Measurements from ENCODE around the gene CHRM5. TPM values are rescaled to one million over a fixed set of nuclear protein-coding genes. Genes with fewer than 3 reads are reported as not detected.

CHRM5 gene
- total RNA-seq, 1 experiment from 2014 or later, result not detected

GRCh38 chr15:34011481-34011880, 43.2 kb downstream of the CHRM5 start:
- H3K27ac ChIP-seq (ENCODE audit: low read length), result no peak overlapping the region
- no peaks in the 10 kb centered on the region for H3K36me3 ChIP-seq (ENCODE audit: control insufficient read depth, insufficient read depth, low read length)
- ATAC-seq (no peak), DNase-seq (ENCODE audit: low read depth, low spot score) (no peak)
- CTCF ChIA-PET, result no interaction called here
- H3K4me3 ChIP-seq (ENCODE audit: low read depth in 2 of 2, low read length in 2 of 2), result no peak overlapping the region
- H3K9me3 ChIP-seq (ENCODE audit: control insufficient read depth, insufficient read depth, low read depth, low read length), result no peaks in the 10 kb centered on the region
- intact Hi-C loops (cut with micrococcal nuclease; ENCODE audit: unreplicated experiment), result no loop called here
- TF ChIP-seq CTCF (IDR thresholded peaks at IDR 0.05) (no peak), POLR2AphosphoS5 (IDR thresholded peaks at IDR 0.05; ENCODE audit: low read depth, low read length) (no peak), REST (IDR thresholded peaks at IDR 0.05; ENCODE audit: insufficient read depth in 1 of 2, low read depth in 2 of 2, low read length in 1 of 2) (no peak), SIN3A (IDR thresholded peaks at IDR 0.05; ENCODE audit: borderline replicate concordance, insufficient read depth, low read depth, low read length) (no peak), TCF7L2 (IDR thresholded peaks at IDR 0.05; ENCODE audit: low read depth, low read length) (no peak)
- H3K4me1 ChIP-seq (ENCODE audit: control insufficient read depth, insufficient read depth, low read length), result no peaks in the 10 kb centered on the region
- POLR2A ChIA-PET, result no interaction called here
- no peaks in the 10 kb centered on the region for H3K27me3 ChIP-seq (ENCODE audit: control insufficient read depth, insufficient read depth, low read length)
- in situ Hi-C loops (cut with HindIII; ENCODE audit: low pct_unique_long_range_greater_than_20kb, low sequenced_read_pairs), result no loop called here
- BruUV-seq (replicated peaks), result no TSS peak

- Histone ChIP-seq H3K4me1 (ENCODE audit: control insufficient read depth, insufficient read depth, low read length) (no peaks in the 10 kb centered on the region), H3K36me3 (ENCODE audit: control insufficient read depth, insufficient read depth, low read length) (no peaks in the 10 kb centered on the region), H3K4me3 (ENCODE audit: low read depth in 2 of 2, low read length in 2 of 2) (no peak overlapping the region), H3K27ac (ENCODE audit: low read length) (no peak overlapping the region), H3K9me3 (ENCODE audit: control insufficient read depth, insufficient read depth, low read depth, low read length) (no peaks in the 10 kb centered on the region), H3K27me3 (ENCODE audit: control insufficient read depth, insufficient read depth, low read length) (no peaks in the 10 kb centered on the region)
- CTCF ChIA-PET, result no interaction called here
- BruUV-seq (replicated peaks), result no TSS peak
- POLR2A ChIA-PET, result no interaction called here
- TF ChIP-seq REST (IDR thresholded peaks at IDR 0.05; ENCODE audit: insufficient read depth in 1 of 2, low read depth in 2 of 2, low read length in 1 of 2) (no peak), CTCF (IDR thresholded peaks at IDR 0.05) (no peak), TCF7L2 (IDR thresholded peaks at IDR 0.05; ENCODE audit: low read depth, low read length) (no peak), SIN3A (IDR thresholded peaks at IDR 0.05; ENCODE audit: borderline replicate concordance, insufficient read depth, low read depth, low read length) (no peak), POLR2AphosphoS5 (IDR thresholded peaks at IDR 0.05; ENCODE audit: low read depth, low read length) (no peak)
- DNase-seq (ENCODE audit: low read depth, low spot score) (no peak), ATAC-seq (no peak)
- intact Hi-C loops (cut with micrococcal nuclease; ENCODE audit: unreplicated experiment), result no loop called here
- in situ Hi-C loops (cut with HindIII; ENCODE audit: low pct_unique_long_range_greater_than_20kb, low sequenced_read_pairs), result no loop called here
Measured at GRCh38 chr15:34012461-34013028, 44.2 kb downstream of the CHRM5 start.
